Glomerular visceral epithelial cell (primary cell): ENCODE results near the gene RHD.
"Not testable (repeated sequence)": the region's sequence is repeated elsewhere in the genome, so short reads cannot be mapped to it uniquely, and the experiment has no call there.

Source experiments
- DNase-seq: peaks from one replicate; pipeline ENCODE4 v3.0.0-alpha.2; 2016; ENCODE audit errors: extremely low spot score

The RHD gene

GRCh38 chr1:25272238-25272637 is at the start of gene RHD:
RHD (plus strand) TSS chr1:25272509; CDS start chr1:25272548, 39 bp downstream.
- not testable (repeated sequence) for DNase-seq

- no peak for DNase-seq
Measured at GRCh38 chr1:25222606-25223005, 49.7 kb upstream of the RHD start.

- no peak for DNase-seq
Measured at GRCh38 chr1:25223471-25223870, 48.8 kb upstream of the RHD start.

GRCh38 chr1:25232027-25232865 is 40.1 kb upstream of the RHD start, which contains the start of gene SYF2:
SYF2 (minus strand) TSS chr1:25232502; CDS start chr1:25232467, 35 bp downstream.
- DNase-seq = peak; percentile 90

GRCh38 chr1:25232866-25233784 is 39.2 kb upstream of the RHD start:
- DNase-seq = peak; percentile 79

DNA sequence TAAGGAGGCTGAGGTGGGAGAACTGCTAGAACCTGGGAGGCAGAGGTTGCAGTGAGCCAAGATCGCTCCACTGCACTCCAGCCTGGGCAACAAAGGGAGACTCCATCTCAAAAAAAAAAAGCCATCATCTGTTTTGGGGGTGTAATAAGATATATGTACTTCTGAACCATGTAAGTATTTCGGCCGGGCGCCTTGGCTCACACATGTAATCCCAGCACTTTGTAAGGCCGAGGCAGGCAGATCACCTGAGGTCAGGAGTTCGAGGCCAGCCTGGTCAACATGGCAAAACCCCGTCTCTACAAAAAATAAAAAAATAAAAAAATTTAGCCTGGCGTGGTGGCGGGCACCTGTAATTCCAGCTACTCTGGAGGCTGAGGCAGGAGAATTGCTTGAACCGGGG is 36.9 kb upstream of the RHD start:
- DNase-seq = not testable (repeated sequence)

DNA sequence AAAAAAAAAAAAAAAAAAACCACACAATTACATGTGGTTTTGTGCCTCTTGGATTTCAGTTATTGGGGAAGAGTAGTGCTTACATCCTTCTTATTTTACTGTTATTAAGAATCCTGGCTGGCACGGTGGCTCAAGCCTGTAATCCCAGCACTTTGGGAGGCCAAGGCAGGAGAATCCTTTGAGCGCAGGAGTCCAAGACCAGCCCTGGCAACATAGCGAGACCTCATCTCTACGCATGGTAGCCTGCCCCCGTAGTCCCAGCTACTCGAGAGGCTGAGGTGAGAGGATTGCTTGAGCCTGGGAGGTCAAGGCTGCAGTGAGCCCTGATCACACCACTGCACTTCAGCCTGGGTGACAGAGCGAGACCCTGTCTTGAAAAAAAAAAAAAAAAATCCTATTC is 36.0 kb upstream of the RHD start:
- not testable (repeated sequence) for DNase-seq

DNA sequence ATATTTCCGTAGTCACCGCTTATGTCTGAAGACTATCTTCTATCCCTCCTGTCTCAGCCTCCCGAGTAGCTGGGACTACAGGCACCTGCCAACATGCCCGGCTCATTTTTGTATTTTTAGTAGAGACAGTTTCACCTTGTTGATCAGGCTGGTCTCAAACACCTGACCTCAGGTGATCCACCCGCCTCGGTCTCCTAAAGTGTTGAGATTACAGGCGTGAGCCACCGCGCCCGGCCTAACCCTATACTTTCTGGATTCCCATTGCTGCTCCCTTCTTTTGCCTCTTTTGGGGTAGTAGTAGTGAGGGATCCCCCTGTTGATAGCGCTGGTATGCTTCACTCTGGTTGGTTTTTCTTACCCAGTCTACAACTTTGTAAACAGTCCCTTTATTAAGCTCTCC is 34.3 kb upstream of the RHD start:
- DNase-seq = no peak

- peak; percentile 93 for DNase-seq
Measured at GRCh38 chr1:25239681-25240541, 32.4 kb upstream of the RHD start.

GRCh38 chr1:25243907-25244306 is 28.4 kb upstream of the RHD start:
- DNase-seq = no peak

DNA sequence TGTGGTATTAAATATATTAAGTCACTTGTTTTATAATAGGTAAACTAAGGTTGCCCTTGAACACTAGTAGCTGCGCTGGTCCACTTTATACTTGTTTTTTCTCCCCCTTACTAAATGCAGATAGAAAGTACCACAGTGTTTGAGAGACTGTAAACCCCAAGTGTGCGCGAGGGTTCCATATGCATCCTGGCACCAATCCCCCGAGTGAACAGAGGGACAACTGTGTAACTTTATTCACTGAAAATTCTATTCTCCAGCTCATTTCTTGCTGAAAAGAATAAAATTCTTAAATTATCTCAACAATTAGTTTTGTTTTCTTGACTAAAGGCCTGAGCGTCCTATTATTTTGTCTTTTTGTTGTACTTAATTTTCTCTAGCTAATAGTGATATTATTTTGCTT is 26.9 kb upstream of the RHD start:
- DNase-seq = no peak

DNA sequence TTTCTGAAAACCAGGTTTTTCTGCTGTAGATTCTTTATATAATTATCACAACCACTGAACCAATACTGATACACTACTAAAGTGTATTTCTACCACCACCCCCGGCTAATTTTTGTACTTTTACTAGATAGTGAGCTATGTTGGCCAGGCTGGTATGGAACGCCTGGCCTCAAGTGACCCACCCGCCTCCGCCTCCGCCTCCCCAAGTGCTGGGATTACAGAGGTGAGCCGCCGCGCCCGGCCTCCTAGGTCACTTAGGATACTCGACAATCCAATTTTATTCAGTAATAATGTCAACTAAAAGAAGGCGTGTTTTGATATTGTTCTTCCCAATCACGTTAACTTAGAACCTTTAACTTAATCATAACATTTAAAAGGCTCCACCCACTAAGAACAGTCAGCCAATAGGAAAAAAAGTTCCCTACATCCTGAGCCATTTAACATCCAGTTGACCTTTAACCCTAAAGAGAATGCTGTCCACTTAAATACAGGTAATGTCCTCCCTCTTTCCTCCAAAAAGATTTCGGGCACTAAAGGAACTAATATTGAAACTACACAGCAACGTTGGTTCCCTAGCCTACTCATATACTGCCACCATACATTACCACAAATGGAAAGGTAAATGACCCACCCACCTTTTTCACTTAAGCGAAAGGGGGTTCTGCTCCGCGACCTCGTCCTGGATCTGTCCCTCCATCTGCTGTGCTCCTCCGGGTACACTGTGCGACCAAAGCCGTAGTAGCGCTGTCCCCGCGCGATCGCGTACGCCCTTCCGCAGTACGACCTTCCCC is 26.3 kb upstream of the RHD start:
- peak; percentile 25 for DNase-seq

GRCh38 chr1:25246600-25247023 is 25.7 kb upstream of the RHD start:
- DNase-seq = no peak

- DNase-seq = peak; percentile 100
Measured at GRCh38 chr1:25247024-25247828, 25.1 kb upstream of the RHD start, which contains the start of gene RSRP1. RSRP1 (minus strand) TSS chr1:25247454; CDS start chr1:25246963, 491 bp downstream.

GRCh38 chr1:25247829-25248754 is 24.2 kb upstream of the RHD start:
- no peak for DNase-seq

DNA sequence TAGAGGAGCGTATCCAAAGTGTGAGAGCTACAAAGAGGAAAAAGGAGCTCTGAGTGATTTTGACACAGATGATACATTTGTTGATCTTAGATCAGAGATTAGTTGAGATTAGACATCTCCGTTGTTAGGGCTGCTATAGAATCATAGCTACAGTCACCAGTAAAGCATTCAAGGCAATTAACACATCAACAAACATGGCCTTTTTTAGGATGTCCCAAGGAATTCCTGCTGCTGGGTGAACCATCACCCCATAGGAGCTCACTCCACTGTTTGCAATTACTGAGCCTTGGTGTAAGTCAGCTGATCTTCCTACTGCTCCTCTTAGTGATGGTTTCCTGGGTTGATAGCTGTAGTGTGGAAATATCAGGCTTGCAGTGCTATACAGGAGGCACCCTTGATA is 18.4 kb upstream of the RHD start:
- no peak for DNase-seq

GRCh38 chr1:25255706-25256577 is 16.4 kb upstream of the RHD start:
- no peak for DNase-seq

DNA sequence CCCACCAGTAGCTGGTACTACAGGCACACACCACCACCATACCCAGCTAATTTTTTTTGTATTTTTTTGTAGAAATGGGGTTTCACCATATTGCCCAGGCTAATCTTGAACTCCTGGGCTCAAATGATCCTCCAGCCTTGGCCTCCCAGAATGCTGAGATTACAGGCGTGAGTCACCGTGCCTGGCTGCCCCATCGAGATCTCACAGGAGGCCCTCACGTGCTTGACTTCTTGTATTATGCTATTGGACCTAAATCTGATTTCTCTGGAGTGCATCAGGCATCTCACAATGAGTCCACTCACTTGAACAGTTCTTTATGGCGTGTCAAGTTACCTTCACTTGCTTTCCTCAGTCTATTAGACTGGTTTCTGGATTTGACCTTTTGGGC is 15.7 kb upstream of the RHD start:
- no peak for DNase-seq
